Measurements from ENCODE around the gene PIP5K1C. TPM values are rescaled to one million over a fixed set of nuclear protein-coding genes. Genes with fewer than 3 reads are reported as not detected.

Gene PIP5K1C, protein sequence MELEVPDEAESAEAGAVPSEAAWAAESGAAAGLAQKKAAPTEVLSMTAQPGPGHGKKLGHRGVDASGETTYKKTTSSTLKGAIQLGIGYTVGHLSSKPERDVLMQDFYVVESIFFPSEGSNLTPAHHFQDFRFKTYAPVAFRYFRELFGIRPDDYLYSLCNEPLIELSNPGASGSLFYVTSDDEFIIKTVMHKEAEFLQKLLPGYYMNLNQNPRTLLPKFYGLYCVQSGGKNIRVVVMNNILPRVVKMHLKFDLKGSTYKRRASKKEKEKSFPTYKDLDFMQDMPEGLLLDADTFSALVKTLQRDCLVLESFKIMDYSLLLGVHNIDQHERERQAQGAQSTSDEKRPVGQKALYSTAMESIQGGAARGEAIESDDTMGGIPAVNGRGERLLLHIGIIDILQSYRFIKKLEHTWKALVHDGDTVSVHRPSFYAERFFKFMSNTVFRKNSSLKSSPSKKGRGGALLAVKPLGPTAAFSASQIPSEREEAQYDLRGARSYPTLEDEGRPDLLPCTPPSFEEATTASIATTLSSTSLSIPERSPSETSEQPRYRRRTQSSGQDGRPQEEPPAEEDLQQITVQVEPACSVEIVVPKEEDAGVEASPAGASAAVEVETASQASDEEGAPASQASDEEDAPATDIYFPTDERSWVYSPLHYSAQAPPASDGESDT
- polyA plus RNA-seq (2013, experiment 1 of 2; ENCODE audit: insufficient read length), result 40.6 TPM
- polyA plus RNA-seq (2013, experiment 2 of 2; ENCODE audit: insufficient read length), result 31.7 TPM

GRCh38 chr19:3700242-3701032, at the start of gene PIP5K1C:
Gene PIP5K1C, minus strand, starts transcription at chr19:3700468. Its CDS starts 78 bp downstream, at chr19:3700390.
- peak; percentile 79 for DNase-seq

DNA sequence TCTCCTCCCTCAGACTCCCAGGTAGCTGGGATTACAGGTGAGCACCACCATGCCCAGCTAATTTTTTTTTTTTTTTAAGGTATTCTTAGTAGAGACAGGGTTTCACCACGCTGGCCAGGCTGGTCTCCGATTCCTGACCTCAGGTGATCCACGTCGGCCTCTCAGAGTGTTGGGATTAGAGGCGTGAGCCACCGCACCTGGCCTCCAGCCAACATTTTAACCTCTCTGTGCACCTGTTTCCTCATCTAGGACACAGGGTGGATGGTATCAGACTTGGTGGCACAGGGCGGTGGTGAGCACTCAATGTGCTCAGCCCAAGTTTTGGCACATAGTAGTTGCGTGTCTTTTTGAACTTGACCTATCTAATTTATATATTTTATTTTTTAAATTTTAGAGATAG, 48.7 kb upstream of the PIP5K1C start:
- no peak for DNase-seq

- no peak for DNase-seq
Observed at GRCh38 chr19:3746371-3747056, 46.2 kb upstream of the PIP5K1C start.

DNA sequence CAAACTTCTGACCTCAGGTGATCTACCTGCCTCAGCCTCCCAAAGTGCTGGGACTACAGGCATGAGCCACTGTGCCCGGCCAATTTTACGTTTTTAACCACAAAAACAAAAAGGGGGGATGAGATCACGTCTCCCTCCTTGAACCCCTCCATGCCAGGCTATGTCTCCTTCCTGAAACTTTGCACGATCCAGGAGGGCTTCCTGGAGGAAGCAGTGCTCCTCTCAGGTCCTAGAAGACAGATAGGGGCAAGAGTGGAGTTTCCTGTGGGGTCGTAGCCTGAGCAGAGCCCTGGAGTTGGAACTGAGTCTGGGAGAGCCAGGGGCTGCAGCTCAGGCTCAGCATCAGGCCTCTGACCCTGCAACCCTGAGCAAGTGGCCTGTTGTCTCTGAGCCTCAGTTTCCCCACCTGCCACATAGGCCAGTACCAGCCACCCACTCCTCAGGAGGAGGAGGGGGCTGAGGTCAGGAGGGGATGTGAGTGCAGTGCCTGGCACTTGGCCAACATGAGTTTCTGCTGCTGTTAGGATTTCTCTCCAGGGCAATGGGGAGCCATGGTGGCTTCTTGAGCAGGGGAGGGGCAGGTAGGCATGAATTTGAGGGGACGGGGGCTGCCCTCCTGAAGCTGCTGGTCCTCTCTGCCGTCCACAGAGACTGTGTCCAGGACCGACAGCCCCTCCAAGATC, 45.2 kb upstream of the PIP5K1C start:
- DNase-seq, result no peak

GRCh38 chr19:3743486-3743885, 43.2 kb upstream of the PIP5K1C start:
- no peak for DNase-seq

- no peak for DNase-seq
Observed at GRCh38 chr19:3740431-3740830, 40.2 kb upstream of the PIP5K1C start.

GRCh38 chr19:3738477-3739220, 38.4 kb upstream of the PIP5K1C start:
- DNase-seq, result no peak

- no peak for DNase-seq
Observed at GRCh38 chr19:3737487-3738205, 37.4 kb upstream of the PIP5K1C start.

GRCh38 chr19:3736106-3736724, 35.9 kb upstream of the PIP5K1C start:
- no peak for DNase-seq

DNA sequence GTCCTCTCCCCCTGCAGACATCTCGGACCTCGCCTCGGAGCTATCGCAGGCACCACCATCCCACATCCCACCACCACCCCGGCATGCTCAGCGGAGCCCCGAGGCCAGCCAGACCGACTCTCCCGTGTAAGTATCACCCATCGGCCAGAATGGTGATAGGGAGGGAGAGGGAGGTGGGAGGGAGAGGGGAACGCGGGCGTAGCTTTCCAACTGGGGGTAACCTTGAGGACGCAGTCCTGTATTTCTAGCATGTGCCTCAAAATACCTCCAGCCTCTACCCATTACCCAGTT, 34.0 kb upstream of the PIP5K1C start:
- DNase-seq, result no peak

GRCh38 chr19:3733549-3734309, 33.5 kb upstream of the PIP5K1C start:
- DNase-seq, result no peak

- no peak for DNase-seq
Observed at GRCh38 chr19:3732108-3732507, 31.8 kb upstream of the PIP5K1C start.

DNA sequence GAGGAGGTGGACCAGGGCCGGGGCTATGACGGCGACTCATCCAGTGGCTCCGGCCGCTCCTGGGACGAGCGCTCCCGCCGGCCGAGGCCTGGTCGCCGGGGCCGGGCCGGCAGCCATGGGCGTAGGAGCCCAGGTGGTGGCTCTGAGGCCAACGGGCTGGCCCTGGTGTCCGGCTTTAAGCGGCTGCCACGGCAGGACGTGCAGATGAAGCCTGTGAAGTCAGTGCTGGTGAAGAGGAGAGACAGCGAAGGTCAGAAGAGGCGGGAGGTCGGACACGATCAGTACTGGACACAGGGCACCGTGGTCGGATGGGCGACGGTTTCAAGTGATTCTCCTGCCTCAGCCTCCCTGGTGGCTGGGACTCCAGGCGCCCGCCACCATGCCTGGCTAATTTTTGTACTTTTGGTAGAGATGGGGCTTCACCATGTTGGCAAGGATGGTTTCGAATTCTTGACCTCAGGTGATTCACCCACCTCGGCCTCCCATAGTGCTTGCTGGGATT, 30.2 kb upstream of the PIP5K1C start:
- DNase-seq, result no peak

DNA sequence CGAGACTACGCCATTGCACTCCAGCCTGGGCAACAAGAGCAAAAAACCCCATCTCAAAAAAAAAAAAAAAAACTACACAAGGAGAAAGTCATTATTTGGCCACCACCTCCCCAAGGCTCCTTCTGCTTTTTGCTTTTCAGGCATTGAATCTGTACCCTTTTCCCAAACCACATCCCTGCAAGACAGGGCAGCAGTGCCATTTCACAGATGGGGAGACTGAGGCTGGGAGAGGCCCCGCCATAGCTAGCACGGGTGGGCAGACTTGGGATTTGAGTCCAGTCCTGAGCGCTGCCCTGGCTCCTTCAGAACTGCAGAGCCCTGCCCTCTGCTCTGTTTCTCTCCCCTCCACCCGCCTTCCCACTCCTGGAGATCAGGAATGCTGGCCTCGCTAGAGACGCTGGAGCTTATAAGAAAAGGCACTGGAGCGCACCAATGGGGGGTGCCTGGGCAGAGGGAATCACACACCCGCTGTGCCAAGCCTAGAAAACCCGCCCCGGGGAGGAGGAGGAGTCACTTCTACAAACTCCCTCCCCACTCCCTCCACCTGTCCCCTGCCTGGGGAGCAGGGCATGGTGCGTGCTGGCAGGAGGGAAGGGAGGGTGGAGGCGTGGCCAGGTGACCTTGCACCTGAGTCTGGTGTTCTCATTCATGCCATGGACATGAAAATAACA, 25.5 kb upstream of the PIP5K1C start:
- peak; percentile 23 for DNase-seq

- no peak for DNase-seq
Observed at GRCh38 chr19:3725121-3725520, 24.9 kb upstream of the PIP5K1C start.

GRCh38 chr19:3723883-3724282, 23.6 kb upstream of the PIP5K1C start:
- no peak for DNase-seq

- DNase-seq, result no peak
Observed at GRCh38 chr19:3723110-3723488, 22.8 kb upstream of the PIP5K1C start.

DNA sequence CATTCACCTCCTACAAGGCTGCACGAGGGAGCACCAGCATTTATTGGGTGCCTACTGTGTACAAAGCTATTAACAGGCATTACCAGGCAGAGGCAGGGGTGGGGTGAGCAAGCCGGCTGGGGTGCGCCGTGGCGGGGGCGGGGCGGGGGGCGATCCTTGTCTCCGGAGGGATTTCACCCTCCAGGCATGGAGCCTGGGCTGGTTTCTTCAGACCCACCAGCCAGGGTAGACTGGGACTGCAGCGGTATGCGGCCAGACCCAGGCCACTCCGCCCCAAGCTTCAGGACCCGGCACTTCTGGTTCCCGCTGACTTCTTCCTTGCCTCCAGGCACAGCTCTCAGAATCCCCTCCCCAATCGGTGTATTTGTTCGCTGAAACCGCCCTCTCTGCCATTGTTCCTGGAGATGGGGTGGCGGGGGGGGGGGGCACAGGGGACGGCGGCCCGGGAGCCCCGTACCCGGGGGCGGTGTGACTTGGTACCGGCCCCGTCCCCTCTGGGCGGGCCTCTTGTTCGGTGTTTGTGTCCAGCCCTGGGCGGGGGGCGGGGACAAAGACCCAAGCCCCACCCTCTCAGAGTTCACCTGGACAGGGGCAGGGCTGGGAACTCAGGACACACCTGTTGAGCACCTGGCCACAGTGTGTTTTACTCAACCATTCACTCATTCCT, 22.3 kb upstream of the PIP5K1C start:
- DNase-seq, result no peak
